A673 (cell line): ENCODE results near the gene TSHZ2. TPM values are rescaled to one million over a fixed set of nuclear protein-coding genes. Genes with fewer than 3 reads are reported as not detected.

Source experiments
- BruUV-seq: library from RNA; stranded (reverse); fragments of 400-500 nt; replicated peaks from 2 replicates; lab custom pipeline; 2021; lab: Mats Ljungman, UMichigan
- CTCF ChIA-PET: fragments of 300-600 bp; sonication (Branson Sonifier 250); formaldehyde crosslinking; loops from one replicate; lab custom pipeline; 2022; ENCODE audit warnings: antibody characterized with exemption; lab: Charles Lee
- POLR2A ChIA-PET: fragments of 300-600 bp; sonication (Branson Sonifier 250); formaldehyde crosslinking; loops from one replicate; lab custom pipeline; 2022; ENCODE audit warnings: antibody characterized with exemption; ENCODE audit not compliant: low non-redundant PET; lab: Charles Lee
- DNase-seq: peaks from one replicate; pipeline ENCODE4 v3.0.0-alpha.2; 2015; ENCODE audit warnings: low spot score
- H3K27ac ChIP-seq: fragments of 200-600 bp; sonication (generic); 2 replicates; pipeline ENCODE4 v1.5.1; 2016; ENCODE audit warnings: mixed run types, low read depth, mild to moderate bottlenecking, mixed read lengths, antibody characterized with exemption, low read length; ENCODE audit not compliant: poor library complexity, severe bottlenecking
- H3K27me3 ChIP-seq: fragments of 200-600 bp; sonication (generic); replicated peaks from 2 replicates; pipeline ENCODE4 v1.6.1; 2017; ENCODE audit warnings: mixed run types, low read depth, mild to moderate bottlenecking, mixed read lengths, antibody characterized with exemption, low read length; ENCODE audit not compliant: insufficient read depth, poor library complexity
- H3K36me3 ChIP-seq: fragments of 200-600 bp; sonication (generic); 2 replicates; pipeline ENCODE4 v1.6.1; 2016; ENCODE audit warnings: mixed run types, mild to moderate bottlenecking, mixed read lengths, antibody characterized with exemption, low read length; ENCODE audit not compliant: insufficient read depth, poor library complexity, severe bottlenecking
- H3K4me1 ChIP-seq: fragments of 200-600 bp; sonication (generic); 2 replicates; pipeline ENCODE4 v1.6.1; 2017; ENCODE audit warnings: mixed run types, mild to moderate bottlenecking, mixed read lengths, antibody characterized with exemption, low read length; ENCODE audit not compliant: insufficient read depth, poor library complexity, severe bottlenecking
- H3K4me3 ChIP-seq: fragments of 200-600 bp; sonication (generic); 2 replicates; pipeline ENCODE4 v1.5.1; 2016; ENCODE audit warnings: low read depth, mixed run types, mild to moderate bottlenecking, mixed read lengths, low read length; ENCODE audit not compliant: poor library complexity, severe bottlenecking
- H3K9me3 ChIP-seq: fragments of 200-600 bp; sonication (generic); 2 replicates; pipeline ENCODE4 v1.6.1; 2016; ENCODE audit warnings: mixed run types, low read depth, mild to moderate bottlenecking, mixed read lengths, antibody characterized with exemption, low read length; ENCODE audit not compliant: poor library complexity, severe bottlenecking
- CTCF ChIP-seq: fragments of 300-800, 200-600 bp; sonication (generic); conservative IDR thresholded peaks from 2 replicates; pipeline ENCODE4 v1.5.1; 2017; ENCODE audit warnings: low read depth, mild to moderate bottlenecking, antibody characterized with exemption, low read length, moderate library complexity, mixed read lengths
- EZH2 ChIP-seq: fragments of 200-600 bp; sonication (generic); IDR thresholded peaks from 2 replicates; pipeline ENCODE4 v1.6.1; 2017; ENCODE audit warnings: borderline replicate concordance, low read depth, mild to moderate bottlenecking, mixed read lengths, antibody characterized with exemption, low read length; ENCODE audit not compliant: poor library complexity, severe bottlenecking
- intact Hi-C: fragments of 100-400 bp; cut with micrococcal nuclease; formaldehyde crosslinking; loops from one replicate; pipeline ENCODE4 v1.10.0; 2022; ENCODE audit not compliant: unreplicated experiment
- total RNA-seq: library from RNA; stranded (reverse); gene quantifications from 2 replicates; pipeline ENCODE4 v1.2.3, GENCODE V29; 2021

TSHZ2 gene
- total RNA-seq, 1 experiment from 2014 or later: 4.1 TPM

- Histone ChIP-seq H3K4me1 (no peaks in the 10 kb centered on the region), H3K9me3 (no peaks in the 10 kb centered on the region), H3K4me3 (no peak overlapping the region), H3K27me3 (no peaks in the 10 kb centered on the region), H3K27ac (no peak overlapping the region), H3K36me3 (no peaks in the 10 kb centered on the region)
- intact Hi-C loops: no loop called here
- TF ChIP-seq CTCF: no peak
- no peak for TF ChIP-seq EZH2
- CTCF ChIA-PET: no interaction called here
- DNase-seq: no peak
- BruUV-seq: no TSS peak
- POLR2A ChIA-PET: no interaction called here
These were observed 83.4 kb downstream of the TSHZ2 start for GRCh38 chr20:53055367-53056067.

- H3K9me3 ChIP-seq: no peaks in the 10 kb centered on the region
- H3K4me3 ChIP-seq: no peak overlapping the region
- peaks cover 15% of the 10 kb centered on the region for H3K4me1 ChIP-seq
- H3K27ac ChIP-seq: no peak overlapping the region
- H3K27me3 ChIP-seq: no peaks in the 10 kb centered on the region
- no peak for TF ChIP-seq CTCF
- ChIA-PET CTCF (no interaction called here), POLR2A (no interaction called here)
- no peak for DNase-seq
- H3K36me3 ChIP-seq: no peaks in the 10 kb centered on the region
- intact Hi-C loops: no loop called here
- no TSS peak for BruUV-seq
These were observed 85.4 kb downstream of the TSHZ2 start for GRCh38 chr20:53057579-53057978.

GRCh38 chr20:53059848-53060247 is 87.7 kb downstream of the TSHZ2 start:
- intact Hi-C loops: no loop called here
- ChIA-PET POLR2A (interaction anchor here (0.7 kb wide), 1 partner anchor 10 kb away, joined by 11 read pairs; no protein-coding TSS in a partner anchor), CTCF (interaction anchor here (0.6 kb wide), 1 partner anchor 310 kb away, joined by 4 read pairs; no protein-coding TSS in a partner anchor)
- no peaks in the 10 kb centered on the region for H3K36me3 ChIP-seq
- H3K4me3 ChIP-seq: no peak overlapping the region
- no peak for TF ChIP-seq EZH2
- no peak for TF ChIP-seq CTCF
- H3K27ac ChIP-seq: no peak overlapping the region
- no TSS peak for BruUV-seq
- no peak for DNase-seq
- H3K9me3 ChIP-seq: no peaks in the 10 kb centered on the region
- peaks cover 15% of the 10 kb centered on the region for H3K4me1 ChIP-seq
- no peaks in the 10 kb centered on the region for H3K27me3 ChIP-seq
